ENCODE measurements around the gene MMP10.

DNA sequence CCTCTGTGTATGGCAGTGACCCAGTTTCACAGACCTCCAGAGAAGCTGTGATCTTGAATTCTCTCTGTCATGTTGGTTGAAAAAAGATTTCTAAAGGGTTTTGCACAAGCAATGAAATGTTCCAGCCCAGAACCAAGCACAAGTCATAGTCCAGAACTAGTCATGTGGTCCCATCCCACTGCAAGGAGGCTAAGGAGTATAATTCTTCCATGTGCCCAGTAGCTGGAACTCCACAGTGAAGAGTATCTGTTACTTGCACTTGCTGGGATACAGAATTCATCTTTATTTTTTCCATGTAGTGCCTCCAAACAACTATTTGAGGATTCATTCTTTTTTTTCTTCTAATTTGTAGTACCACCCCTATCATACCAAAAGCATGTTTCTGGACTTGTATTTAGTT is 45.8 kb downstream of the MMP10 start:
- TF ChIP-seq, protein P1, sequence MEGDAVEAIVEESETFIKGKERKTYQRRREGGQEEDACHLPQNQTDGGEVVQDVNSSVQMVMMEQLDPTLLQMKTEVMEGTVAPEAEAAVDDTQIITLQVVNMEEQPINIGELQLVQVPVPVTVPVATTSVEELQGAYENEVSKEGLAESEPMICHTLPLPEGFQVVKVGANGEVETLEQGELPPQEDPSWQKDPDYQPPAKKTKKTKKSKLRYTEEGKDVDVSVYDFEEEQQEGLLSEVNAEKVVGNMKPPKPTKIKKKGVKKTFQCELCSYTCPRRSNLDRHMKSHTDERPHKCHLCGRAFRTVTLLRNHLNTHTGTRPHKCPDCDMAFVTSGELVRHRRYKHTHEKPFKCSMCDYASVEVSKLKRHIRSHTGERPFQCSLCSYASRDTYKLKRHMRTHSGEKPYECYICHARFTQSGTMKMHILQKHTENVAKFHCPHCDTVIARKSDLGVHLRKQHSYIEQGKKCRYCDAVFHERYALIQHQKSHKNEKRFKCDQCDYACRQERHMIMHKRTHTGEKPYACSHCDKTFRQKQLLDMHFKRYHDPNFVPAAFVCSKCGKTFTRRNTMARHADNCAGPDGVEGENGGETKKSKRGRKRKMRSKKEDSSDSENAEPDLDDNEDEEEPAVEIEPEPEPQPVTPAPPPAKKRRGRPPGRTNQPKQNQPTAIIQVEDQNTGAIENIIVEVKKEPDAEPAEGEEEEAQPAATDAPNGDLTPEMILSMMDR (IDR thresholded peaks at IDR 0.05), result no peak
- no peak for TF ChIP-seq ZFX (IDR thresholded peaks at IDR 0.05; ENCODE audit: borderline replicate concordance)

Data from 22Rv1 (cell line).